Neural progenitor cell (in vitro differentiated cells): ENCODE data around the gene RAB6A.

Experiments
- EZH2 ChIP-seq: fragments of 200-600 bp; sonication (generic); IDR thresholded peaks from 2 replicates; pipeline ENCODE4 v1.6.1; 2017; ENCODE audit warnings: antibody characterized with exemption, mild to moderate bottlenecking, moderate library complexity
- TF ChIP-seq, protein P1 (sequence below): fragments of 200-600 bp; sonication (generic); IDR thresholded peaks from 2 replicates; pipeline ENCODE4 v1.5.1; 2017; ENCODE audit warnings: antibody characterized with exemption, mild to moderate bottlenecking

DNA sequence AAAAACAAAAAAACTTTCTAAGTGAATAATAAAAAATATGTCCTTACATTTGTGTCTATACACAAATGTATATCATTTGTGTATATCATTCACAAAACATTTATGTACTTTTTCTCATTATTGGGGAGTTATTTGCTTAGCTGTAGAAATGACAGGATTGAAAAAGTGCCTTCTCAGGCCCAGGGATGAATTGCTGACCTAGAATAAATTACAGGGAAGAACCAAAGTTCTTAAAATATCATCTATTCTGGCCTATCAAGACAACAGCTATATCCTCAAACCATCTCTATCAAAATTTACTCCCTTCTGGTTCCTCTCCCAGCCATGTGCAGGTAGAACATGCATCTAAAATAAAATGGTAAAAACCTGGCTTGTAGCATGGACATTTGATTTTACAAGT lies 1.9 kb upstream of the RAB6A start:
- TF ChIP-seq, protein P1, sequence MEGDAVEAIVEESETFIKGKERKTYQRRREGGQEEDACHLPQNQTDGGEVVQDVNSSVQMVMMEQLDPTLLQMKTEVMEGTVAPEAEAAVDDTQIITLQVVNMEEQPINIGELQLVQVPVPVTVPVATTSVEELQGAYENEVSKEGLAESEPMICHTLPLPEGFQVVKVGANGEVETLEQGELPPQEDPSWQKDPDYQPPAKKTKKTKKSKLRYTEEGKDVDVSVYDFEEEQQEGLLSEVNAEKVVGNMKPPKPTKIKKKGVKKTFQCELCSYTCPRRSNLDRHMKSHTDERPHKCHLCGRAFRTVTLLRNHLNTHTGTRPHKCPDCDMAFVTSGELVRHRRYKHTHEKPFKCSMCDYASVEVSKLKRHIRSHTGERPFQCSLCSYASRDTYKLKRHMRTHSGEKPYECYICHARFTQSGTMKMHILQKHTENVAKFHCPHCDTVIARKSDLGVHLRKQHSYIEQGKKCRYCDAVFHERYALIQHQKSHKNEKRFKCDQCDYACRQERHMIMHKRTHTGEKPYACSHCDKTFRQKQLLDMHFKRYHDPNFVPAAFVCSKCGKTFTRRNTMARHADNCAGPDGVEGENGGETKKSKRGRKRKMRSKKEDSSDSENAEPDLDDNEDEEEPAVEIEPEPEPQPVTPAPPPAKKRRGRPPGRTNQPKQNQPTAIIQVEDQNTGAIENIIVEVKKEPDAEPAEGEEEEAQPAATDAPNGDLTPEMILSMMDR: no peak
- TF ChIP-seq EZH2: no peak
